CD4-positive, alpha-beta T cell treated with Interleukin-4 for 4 hours (primary cell): ENCODE results near the gene DISP3.

Experiments used
- DNase-seq: peaks from one replicate; pipeline ENCODE4 v3.0.0-alpha.2; 2020

DISP3 gene

DNA sequence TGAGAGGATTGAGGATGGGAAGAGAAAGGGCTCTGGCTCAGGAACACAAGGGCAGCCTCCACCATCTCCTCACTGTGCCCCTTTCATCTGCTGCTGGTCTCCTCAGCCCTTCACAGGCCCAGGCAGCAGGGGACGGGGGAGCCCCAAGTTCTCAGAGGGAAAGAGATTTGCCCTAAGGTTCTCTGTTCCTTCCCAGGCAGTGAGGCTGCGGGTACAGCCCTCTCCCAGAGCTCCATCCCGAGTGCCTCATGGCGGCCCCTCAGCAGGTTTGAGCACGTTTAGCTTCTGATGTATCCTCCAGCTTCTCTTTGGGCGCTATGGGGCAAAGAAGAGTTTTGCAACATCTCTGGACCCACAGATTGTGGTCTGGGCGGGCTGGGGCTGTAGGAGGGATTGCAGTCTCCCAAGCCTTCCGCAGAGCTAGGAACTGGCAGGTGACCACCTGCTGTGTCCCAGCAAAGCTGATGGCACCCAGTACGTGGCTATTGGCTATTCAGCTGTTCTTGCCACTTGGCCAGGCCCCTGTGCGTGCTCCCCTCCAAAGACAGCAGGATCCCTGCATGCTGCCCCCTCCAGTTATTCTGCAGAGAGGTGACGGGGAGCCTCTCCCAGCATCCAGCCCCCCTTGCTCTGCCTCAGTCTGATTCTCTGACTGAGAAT lies 10.1 kb downstream of the DISP3 start:
- no peak for DNase-seq

- no peak for DNase-seq
Observed at GRCh38 chr1:11492235-11492634, 13.3 kb downstream of the DISP3 start.

- DNase-seq, result no peak
Observed at GRCh38 chr1:11493972-11494655, 15.2 kb downstream of the DISP3 start.

GRCh38 chr1:11494771-11495170 lies 15.8 kb downstream of the DISP3 start:
- no peak for DNase-seq

DNA sequence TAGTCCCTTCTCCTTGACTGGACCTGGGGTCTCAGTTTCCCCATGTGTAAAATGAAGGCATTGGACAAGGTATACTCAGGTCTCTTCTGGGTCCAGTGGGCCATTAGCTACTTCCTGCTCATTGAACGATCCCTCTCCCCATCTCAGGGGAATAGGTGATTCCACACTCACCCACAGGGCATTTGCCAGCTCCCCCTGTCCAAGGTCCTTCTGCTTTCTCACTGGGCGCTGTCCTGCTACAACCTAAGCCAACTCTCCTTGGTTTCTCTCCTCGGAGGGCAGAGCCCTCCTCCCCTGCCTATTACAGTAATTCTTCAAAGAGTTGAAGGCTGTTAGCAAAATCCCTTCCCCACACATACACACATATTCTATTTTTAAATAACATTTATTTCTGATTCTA lies 16.6 kb downstream of the DISP3 start:
- no peak for DNase-seq

DNA sequence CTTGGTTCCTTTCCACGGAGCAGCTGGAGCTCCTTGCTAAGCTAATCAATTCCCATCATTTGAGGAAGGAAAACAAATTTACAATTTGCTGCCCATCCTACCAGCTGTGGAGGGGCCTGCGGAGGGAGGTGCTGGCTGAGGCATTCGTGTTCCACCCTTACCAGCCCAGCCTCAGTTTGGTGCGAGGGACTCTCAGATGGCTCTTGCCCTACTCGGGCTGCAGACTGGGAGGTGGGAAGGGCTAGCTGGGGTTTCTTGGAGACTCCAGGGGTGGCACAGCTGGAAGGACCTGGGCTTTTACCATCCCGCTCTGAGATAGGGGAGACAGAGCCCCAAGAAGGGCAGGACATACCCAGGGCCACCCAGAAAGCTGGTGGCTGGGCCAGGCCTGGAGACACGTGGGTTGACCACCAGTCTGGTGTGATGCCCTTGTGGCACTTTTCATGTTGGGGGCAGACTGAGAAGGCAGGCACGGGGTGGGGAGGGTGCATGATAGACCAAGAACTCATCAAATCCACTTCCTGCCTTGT lies 17.7 kb downstream of the DISP3 start:
- DNase-seq, result no peak

- DNase-seq, result no peak
Observed at GRCh38 chr1:11498956-11499594, 20.1 kb downstream of the DISP3 start.

DNA sequence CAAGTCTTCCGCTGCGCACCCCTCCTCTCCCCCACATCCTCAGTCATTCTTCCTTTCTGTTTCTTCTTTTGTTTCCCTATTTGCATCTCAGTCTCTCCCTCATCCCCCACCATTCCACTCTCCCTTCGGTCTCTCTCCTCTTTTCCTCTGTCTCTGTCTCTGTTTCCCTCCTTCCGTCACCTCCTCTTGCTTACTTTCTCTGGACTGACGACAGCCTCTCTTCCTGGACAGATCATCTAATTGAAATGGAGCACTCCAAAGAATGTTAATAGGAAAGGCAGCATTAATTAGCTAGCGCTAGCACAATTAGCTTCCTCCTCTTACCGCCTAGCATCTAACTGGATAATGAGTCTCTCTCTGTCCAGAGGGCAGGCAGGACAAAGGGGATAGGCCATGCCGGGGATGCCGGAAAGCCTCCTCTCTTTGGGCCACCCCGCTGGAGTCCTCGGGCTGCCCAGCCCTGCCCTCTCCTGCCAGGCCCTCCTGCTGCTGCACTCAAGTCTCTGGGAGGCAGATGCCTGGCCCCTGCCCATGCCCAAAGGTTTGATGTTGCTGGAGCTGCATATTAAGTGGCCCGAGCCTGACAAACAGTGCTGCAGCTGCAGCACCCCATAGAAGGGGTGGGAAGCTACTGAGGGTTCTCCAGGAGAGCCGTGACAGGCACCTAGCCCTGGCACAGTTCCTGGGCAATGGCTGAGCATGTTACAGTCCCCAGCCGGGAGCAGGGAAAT lies 20.8 kb downstream of the DISP3 start:
- no peak for DNase-seq

DNA sequence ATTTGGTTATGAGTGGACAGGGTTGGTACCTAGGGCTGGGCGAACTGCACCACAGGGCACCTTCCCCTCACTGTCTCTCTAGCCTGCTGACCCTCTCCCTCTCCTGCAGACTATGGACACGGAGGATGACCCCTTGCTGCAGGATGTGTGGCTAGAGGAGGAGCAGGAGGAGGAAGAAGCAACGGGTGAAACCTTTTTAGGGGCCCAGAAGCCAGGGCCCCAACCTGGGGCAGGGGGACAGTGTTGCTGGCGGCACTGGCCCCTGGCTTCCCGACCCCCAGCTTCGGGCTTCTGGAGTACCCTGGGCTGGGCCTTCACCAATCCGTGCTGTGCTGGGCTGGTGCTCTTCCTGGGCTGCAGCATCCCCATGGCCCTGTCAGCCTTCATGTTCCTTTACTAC lies 21.9 kb downstream of the DISP3 start:
- no peak for DNase-seq

- peak; percentile 1 for DNase-seq
Observed at GRCh38 chr1:11501491-11501897, 22.5 kb downstream of the DISP3 start.

DNA sequence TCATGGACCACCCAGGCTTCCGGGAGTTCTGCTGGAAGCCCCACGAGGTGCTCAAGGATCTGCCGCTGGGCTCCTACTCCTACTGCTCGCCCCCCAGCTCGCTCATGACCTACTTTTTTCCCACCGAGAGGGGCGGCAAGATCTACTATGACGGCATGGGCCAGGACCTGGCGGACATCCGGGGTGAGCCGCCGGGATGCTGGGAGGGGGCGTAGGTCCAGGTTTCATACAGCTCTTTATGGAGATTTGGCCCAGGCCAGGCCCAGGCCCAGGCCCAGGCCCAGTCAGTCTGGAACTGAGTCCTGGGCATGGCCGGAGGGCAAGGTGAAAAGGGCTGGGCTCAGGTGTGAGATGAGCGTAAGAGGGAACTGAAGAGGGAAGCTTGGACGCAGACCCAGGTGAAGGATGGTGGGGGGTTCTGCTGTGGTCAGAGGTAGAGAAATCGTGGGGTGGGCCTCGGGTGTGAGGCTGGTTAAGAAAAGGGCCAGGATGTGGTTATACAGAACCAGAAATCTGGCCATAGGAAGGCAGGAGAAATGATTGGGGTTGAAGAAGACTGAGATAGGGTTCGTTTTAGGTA lies 23.0 kb downstream of the DISP3 start:
- no peak for DNase-seq

DNA sequence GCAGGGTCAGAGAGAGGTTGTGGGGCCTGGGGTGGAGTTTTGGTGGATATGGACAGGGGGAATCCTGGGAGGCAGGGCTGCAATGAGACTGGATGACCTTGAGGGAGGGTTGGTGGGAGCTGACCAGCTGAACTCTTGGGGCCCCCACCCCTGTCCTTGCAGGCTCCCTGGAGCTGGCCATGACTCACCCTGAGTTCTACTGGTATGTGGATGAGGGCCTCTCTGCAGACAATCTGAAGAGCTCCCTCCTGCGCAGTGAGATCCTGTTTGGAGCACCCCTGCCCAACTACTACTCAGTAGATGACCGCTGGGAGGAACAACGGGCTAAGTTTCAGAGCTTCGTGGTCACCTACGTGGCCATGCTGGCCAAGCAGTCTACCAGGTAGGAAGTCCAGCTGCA lies 23.6 kb downstream of the DISP3 start:
- no peak for DNase-seq

DNA sequence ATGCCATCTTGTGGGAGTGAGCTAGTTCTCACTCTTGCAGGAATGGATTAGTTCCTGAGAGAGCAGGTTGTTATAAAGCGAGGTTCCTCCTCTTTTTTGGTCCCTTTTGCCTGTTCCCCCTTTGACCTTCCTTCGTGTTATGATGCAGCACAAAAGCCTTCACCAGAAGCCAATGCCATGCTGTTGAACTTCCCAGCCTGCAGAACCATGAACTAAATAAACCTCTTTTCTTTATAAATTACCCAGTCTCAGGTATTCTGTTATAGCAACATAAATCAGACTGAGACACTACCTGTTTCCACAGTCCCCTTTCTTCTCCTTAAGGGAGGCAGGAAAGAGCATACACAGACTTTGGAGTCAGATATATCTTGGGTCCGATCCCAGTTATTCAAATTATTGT lies 25.6 kb downstream of the DISP3 start:
- no peak for DNase-seq

DNA sequence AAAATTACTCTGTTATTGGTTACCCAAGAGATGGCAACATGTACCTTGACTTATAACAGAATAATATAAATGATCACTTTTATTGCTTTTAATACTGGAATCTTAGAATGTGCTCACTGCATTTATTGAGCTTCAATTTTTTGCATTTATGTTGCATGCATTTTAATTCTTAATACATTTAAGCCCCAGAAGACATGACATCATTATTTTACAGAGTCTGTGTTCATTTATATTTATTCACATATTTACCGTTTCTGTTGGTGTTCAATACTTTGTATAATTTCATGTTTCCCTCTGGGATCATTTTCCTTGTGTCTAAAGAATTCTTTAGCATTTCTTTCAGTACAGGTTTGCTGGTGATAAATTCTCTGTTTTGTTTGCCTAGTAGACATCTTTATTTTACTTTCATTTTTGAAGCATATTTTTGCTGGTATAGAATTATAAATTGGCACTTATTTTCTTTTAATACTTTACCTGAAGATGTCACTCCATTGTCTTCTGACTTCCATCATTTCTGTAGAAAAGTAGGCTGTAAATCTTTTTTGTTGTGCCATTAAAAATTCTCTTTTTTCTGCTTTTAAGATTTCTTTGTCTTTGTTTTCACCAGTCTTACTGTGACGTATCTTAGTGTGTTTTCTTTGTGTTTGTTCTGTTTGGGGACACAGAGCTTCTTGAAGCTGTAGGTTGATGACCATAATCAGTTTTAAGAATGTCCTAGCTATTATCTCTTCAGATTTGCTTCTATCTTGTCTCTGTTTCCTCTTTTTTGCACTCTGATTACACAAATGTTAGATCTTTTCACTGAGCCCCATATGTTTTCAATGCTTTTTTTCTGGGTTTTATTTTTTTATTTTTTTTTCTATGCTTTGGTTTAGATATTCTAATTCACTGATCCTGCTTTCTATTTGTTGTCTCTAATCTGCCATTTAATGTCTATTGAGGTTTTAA lies 26.9 kb downstream of the DISP3 start:
- no peak for DNase-seq

- DNase-seq, result no peak
Observed at GRCh38 chr1:11507309-11507708, 28.4 kb downstream of the DISP3 start.

DNA sequence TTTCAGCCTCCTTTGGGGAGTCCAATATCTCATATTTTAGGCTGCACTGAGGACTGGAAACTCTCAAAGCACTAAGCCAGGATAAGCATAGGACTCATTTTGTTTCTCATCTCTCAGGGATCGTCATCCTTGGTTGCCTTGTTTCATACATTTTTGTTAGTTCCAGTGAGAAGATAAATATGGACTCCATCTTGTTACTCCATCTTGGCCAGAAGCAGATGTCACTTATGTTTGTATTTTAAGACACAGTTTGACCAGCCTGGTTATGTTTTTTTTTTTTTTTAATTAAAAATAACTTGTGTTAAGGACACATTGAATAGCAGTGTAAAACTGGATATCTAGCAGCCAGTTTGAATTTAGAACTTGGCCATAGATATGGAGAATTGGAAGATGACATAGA lies 34.7 kb downstream of the DISP3 start:
- DNase-seq, result no peak

GRCh38 chr1:11514366-11514765 lies 35.4 kb downstream of the DISP3 start:
- DNase-seq, result no peak

GRCh38 chr1:11515368-11516300 lies 36.7 kb downstream of the DISP3 start:
- DNase-seq, result no peak

DNA sequence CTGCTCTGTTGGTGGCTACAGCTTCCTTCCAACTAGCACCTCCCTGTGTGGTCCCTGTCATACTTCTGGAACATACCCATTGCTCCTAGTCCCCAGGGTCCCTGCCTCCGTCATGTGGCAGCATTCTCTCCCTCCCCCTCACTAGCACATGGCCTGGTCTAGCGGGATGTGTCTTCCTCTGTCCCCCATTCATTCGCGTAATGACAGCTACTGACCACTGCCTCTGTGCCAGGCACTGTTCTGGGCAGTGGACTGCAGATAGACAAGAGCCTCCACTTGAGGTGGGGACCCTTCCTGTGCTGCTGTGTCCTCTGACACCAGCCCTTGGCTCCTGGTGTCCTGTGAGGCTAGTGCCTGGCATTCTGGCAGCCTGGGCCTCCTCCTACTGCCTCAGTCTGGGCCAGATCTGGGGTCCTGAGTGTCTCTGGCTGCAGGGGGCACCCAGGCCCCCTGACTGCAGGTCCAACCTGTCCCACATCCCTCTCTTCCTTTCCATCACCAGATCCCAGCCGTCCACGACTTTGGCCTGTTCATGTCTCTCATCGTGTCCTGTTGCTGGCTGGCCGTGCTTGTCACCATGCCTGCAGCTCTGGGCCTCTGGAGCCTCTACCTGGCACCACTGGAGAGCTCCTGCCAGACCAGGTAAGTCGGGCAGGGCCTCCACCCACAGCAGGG lies 38.1 kb downstream of the DISP3 start:
- no peak for DNase-seq
